Ishikawa (cell line): Measurements from ENCODE around the gene CERS6.

Experiments
- CEBPB ChIP-seq: IDR thresholded peaks from 2 replicates; pipeline ENCODE4 v1.6.1; 2012
- CREB1 ChIP-seq: IDR thresholded peaks from 2 replicates; pipeline ENCODE4 v1.6.1; 2012; ENCODE audit warnings: low read depth
- EGR1 ChIP-seq: IDR thresholded peaks from 2 replicates; pipeline ENCODE4 v1.6.1; 2012
- EP300 ChIP-seq: IDR thresholded peaks from 2 replicates; pipeline ENCODE4 v1.6.1; 2012; ENCODE audit warnings: borderline replicate concordance
- FOXM1 ChIP-seq: IDR thresholded peaks from 2 replicates; pipeline ENCODE4 v1.6.1; 2012; ENCODE audit warnings: low read depth, borderline replicate concordance
- MAX ChIP-seq: IDR thresholded peaks from 2 replicates; pipeline ENCODE4 v1.6.1; 2012
- NFIC ChIP-seq: IDR thresholded peaks from 2 replicates; pipeline ENCODE4 v1.6.1; 2012
- RAD21 ChIP-seq: IDR thresholded peaks from 2 replicates; pipeline ENCODE4 v1.6.1; 2012; ENCODE audit warnings: low read depth
- REST ChIP-seq: IDR thresholded peaks from 2 replicates; pipeline ENCODE4 v1.6.1; 2012; ENCODE audit warnings: low read depth, mild to moderate bottlenecking
- TAF1 ChIP-seq: IDR thresholded peaks from 2 replicates; pipeline ENCODE4 v1.6.1; 2012; ENCODE audit warnings: low read depth, mild to moderate bottlenecking
- TCF12 ChIP-seq: IDR thresholded peaks from 2 replicates; pipeline ENCODE4 v1.6.1; 2012; ENCODE audit warnings: low read depth
- TEAD4 ChIP-seq: IDR thresholded peaks from 2 replicates; pipeline ENCODE4 v1.6.1; 2012
- USF1 ChIP-seq: IDR thresholded peaks from 2 replicates; pipeline ENCODE4 v1.6.1; 2012
- YY1 ChIP-seq: IDR thresholded peaks from 2 replicates; pipeline ENCODE4 v1.6.1; 2012; ENCODE audit warnings: low read depth
- ZBTB7A ChIP-seq: IDR thresholded peaks from 2 replicates; pipeline ENCODE4 v1.6.1; 2012; ENCODE audit warnings: low read depth

The CERS6 gene

DNA sequence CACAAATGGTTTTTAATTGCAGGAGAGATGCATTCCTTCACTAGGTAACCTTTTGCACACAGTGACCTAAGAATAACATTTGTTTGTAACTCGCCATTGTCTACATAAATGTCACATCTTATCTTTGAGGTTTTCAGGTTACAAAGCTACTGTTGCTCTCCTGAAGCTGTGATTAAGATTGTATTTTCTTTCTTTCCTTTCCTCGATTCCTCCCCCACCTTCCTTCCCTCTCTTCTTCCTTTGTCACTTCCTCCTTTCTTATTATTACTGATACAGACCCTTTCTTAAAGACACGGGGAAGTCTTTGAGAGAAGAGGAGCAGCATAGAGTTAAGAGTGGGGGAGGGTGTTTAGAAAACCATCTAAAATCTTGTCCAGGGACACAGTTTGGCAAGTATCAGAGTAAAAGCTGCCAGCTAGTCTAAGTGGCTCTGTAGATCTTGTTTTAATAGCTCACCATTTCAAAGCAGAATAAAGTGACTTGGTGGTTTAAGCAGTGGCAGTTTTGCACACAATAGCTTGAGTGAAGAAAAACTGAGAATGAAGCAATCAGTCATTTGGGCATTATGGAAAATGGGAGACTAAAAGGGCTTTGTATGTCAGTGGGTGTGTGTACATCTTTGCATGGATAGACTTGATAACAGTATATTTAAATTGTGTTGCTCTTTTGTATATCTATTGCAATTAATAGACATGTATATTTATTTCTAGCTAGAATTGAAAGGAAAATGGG is 10.9 kb downstream of the CERS6 start:
- TF ChIP-seq TCF12 (no peak), RAD21 (no peak), ZBTB7A (no peak), TEAD4 (no peak), USF1 (no peak), CREB1 (no peak), TAF1 (no peak), EP300 (no peak), EGR1 (no peak), YY1 (no peak), MAX (no peak), CEBPB (no peak), REST (no peak), FOXM1 (no peak)

DNA sequence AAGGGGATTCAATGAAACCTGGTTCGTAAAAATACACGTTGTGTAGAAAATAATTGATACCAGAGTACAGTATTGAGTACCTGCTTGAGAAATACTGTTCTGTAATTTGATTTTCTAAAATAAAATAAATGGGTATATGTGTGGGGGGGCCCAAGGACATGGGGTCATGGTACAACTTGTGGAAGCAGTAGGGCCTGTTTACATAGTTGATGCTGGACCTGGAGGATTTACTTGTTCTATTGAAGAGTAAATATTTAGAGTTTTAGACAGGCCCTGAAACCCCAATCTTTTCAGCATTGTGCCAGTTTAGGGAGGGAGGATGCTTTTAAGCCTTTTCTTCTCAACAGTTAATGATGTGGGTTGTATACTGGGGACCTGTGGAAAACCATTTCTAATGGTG is 11.7 kb downstream of the CERS6 start:
- TF ChIP-seq USF1, result no peak
- no peak for TF ChIP-seq EP300
- TF ChIP-seq CEBPB, result no peak
- no peak for TF ChIP-seq YY1
- TF ChIP-seq RAD21, result no peak
- no peak for TF ChIP-seq NFIC
- TF ChIP-seq EGR1, result no peak
- no peak for TF ChIP-seq TEAD4
- no peak for TF ChIP-seq ZBTB7A
- TF ChIP-seq TAF1, result no peak
- TF ChIP-seq MAX, result no peak
- no peak for TF ChIP-seq CREB1
- TF ChIP-seq FOXM1, result no peak
- TF ChIP-seq REST, result no peak
- no peak for TF ChIP-seq TCF12

DNA sequence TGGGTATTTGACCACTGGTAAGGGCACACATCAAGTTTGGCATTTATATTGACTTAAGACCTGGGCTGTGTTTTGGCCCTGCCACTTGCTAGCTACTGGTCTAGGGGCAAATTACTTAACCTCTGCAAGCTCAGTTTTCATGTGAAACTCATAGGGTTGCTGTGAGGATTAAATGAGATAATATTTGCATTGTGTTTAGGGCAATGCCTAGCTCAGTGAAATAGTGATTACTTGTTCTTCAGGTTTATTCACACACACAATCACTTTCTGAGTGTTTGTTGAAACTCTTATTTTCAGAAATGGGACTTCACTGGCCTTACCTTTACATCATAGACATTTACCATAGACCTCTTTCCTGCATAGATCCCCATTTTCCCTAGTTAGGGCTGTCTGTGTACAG is 12.3 kb downstream of the CERS6 start:
- TF ChIP-seq YY1, result no peak
- no peak for TF ChIP-seq MAX
- no peak for TF ChIP-seq TEAD4
- TF ChIP-seq ZBTB7A, result no peak
- TF ChIP-seq TAF1, result no peak
- TF ChIP-seq USF1, result no peak
- no peak for TF ChIP-seq FOXM1
- no peak for TF ChIP-seq REST
- no peak for TF ChIP-seq TCF12
